Thyroid gland (tissue), 4 donors: Measurements from ENCODE around the gene CRAMP1.

Experiments
- POLR2A ChIP-seq, 2 donors: fragments of 450-650 bp; IDR thresholded peaks; one replicate each; pipeline ENCODE4 v1.6.1; 2017; ENCODE audit warnings: antibody characterized with exemption in 2 of 2, mild to moderate bottlenecking in 2 of 2, moderate library complexity in 1 of 2
- TF ChIP-seq, protein P1 (sequence below), 6 experiments: fragments of 200-600 bp in 3 of 6; fragments of 450-650 bp in 3 of 6; sonication (generic) in 3 of 6; IDR thresholded peaks; one replicate each; pipeline ENCODE4 v1.5.1; 2016 to 2019; ENCODE audit warnings: antibody characterized with exemption in 6 of 6, mild to moderate bottlenecking in 2 of 6, inconsistent platforms in 1 of 6, moderate library complexity in 1 of 6

- TF ChIP-seq, protein P1, sequence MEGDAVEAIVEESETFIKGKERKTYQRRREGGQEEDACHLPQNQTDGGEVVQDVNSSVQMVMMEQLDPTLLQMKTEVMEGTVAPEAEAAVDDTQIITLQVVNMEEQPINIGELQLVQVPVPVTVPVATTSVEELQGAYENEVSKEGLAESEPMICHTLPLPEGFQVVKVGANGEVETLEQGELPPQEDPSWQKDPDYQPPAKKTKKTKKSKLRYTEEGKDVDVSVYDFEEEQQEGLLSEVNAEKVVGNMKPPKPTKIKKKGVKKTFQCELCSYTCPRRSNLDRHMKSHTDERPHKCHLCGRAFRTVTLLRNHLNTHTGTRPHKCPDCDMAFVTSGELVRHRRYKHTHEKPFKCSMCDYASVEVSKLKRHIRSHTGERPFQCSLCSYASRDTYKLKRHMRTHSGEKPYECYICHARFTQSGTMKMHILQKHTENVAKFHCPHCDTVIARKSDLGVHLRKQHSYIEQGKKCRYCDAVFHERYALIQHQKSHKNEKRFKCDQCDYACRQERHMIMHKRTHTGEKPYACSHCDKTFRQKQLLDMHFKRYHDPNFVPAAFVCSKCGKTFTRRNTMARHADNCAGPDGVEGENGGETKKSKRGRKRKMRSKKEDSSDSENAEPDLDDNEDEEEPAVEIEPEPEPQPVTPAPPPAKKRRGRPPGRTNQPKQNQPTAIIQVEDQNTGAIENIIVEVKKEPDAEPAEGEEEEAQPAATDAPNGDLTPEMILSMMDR (IDR thresholded peaks at IDR 0.05) = no peak
- TF ChIP-seq POLR2A (IDR thresholded peaks at IDR 0.05) = no peak
Measured at GRCh38 chr16:1606774-1607173, 5.4 kb upstream of the CRAMP1 start.
